GM21786 (cell line): ENCODE results near the gene NAT9.
A peak's percentile ranks its signal among the peaks of the same experiment; 100 is the strongest.

Experiments used
- ATAC-seq: cut with Tn5 transposase; IDR thresholded peaks from one replicate; pipeline ENCODE4 v1.9.1; 2021; ENCODE audit not compliant: unreplicated experiment

The NAT9 gene

GRCh38 chr17:74776044-74776962, at the start of gene NAT9:
NAT9 (minus strand) TSS chr17:74776345; CDS start chr17:74775698, 647 bp downstream.
- peak; percentile 71 for ATAC-seq

- no peak for ATAC-seq
Observed at GRCh38 chr17:74824961-74825627, 48.9 kb upstream of the NAT9 start.

- no peak for ATAC-seq
Observed at GRCh38 chr17:74822939-74823367, 46.8 kb upstream of the NAT9 start.

- no peak for ATAC-seq
Observed at GRCh38 chr17:74822335-74822938, 46.3 kb upstream of the NAT9 start.

GRCh38 chr17:74821655-74822334, 45.6 kb upstream of the NAT9 start:
- ATAC-seq = no peak

GRCh38 chr17:74819801-74820436, 43.8 kb upstream of the NAT9 start:
- no peak for ATAC-seq

- no peak for ATAC-seq
Observed at GRCh38 chr17:74818291-74818938, 42.3 kb upstream of the NAT9 start.

- no peak for ATAC-seq
Observed at GRCh38 chr17:74816905-74817620, 40.9 kb upstream of the NAT9 start.

GRCh38 chr17:74815550-74816370, 39.6 kb upstream of the NAT9 start:
- ATAC-seq = no peak

GRCh38 chr17:74815067-74815466, 38.9 kb upstream of the NAT9 start:
- no peak for ATAC-seq

- ATAC-seq = no peak
Observed at GRCh38 chr17:74814453-74814852, 38.3 kb upstream of the NAT9 start.

- ATAC-seq = no peak
Observed at GRCh38 chr17:74812109-74813009, 36.2 kb upstream of the NAT9 start.

- ATAC-seq = no peak
Observed at GRCh38 chr17:74810699-74811485, 34.7 kb upstream of the NAT9 start.

GRCh38 chr17:74808714-74809430, 32.7 kb upstream of the NAT9 start:
- ATAC-seq = no peak

GRCh38 chr17:74807925-74808324, 31.8 kb upstream of the NAT9 start:
- no peak for ATAC-seq

- no peak for ATAC-seq
Observed at GRCh38 chr17:74807441-74807840, 31.3 kb upstream of the NAT9 start.
